Measurements from ENCODE around the gene FXYD1. TPM values are rescaled to one million over a fixed set of nuclear protein-coding genes. Genes with fewer than 3 reads are reported as not detected.
"Not testable (repeated sequence)": the region's sequence is repeated elsewhere in the genome, so short reads cannot be mapped to it uniquely, and the experiment has no call there.

The FXYD1 gene
- total RNA-seq, 1 donor = 0.42 TPM

DNA sequence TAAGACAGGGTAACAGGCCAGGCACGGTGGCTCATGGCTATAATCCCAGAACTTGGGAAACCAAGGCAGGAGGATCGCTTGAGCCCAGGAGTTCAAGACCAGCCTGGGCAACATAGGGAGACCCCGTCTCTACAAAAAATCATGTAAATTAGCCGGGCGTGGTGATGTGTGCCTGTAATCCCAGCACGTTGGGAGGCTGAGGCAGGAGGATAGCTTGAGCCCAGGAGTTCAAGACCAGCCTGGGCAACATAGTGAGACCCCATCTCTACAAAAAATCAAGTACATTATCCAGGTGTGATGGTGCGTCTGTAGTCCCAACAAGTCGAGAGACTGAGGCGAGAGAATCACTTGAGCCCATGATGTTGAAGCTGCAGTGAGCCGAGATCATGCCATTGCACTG, 35.0 kb upstream of the FXYD1 start:
- not testable (repeated sequence) for H3K9me3 ChIP-seq (ENCODE audit: low read depth, low read length); H3K4me3 ChIP-seq (ENCODE audit: low read length); H3K4me1 ChIP-seq (ENCODE audit: insufficient read depth, low read length); H3K27me3 ChIP-seq (ENCODE audit: insufficient read depth, low read length)

DNA sequence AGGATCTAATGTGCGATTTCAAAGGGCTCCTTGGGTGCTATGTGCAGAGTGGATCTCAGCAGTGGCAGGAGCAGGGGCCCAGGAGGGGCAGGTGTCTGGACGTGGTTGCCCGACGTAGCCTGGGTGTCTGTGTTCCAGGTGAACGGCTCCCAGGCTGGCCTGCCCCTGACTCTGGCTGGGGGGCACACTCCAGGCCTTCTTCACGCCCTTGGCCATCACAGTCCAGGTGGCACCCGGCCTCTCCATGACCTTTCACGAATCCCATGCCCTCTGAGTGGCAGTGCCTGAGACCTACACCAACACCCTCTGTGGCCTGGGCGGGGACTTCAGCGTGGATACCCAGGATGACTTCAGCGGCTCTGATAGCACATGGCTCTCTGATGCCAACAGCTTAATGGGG, 34.3 kb upstream of the FXYD1 start:
- no peaks in the 10 kb centered on the region for H3K9me3 ChIP-seq (ENCODE audit: low read depth, low read length)
- no peaks in the 10 kb centered on the region for H3K4me1 ChIP-seq (ENCODE audit: insufficient read depth, low read length)
- H3K4me3 ChIP-seq (ENCODE audit: low read length) = no peak overlapping the region
- no peaks in the 10 kb centered on the region for H3K27me3 ChIP-seq (ENCODE audit: insufficient read depth, low read length)

DNA sequence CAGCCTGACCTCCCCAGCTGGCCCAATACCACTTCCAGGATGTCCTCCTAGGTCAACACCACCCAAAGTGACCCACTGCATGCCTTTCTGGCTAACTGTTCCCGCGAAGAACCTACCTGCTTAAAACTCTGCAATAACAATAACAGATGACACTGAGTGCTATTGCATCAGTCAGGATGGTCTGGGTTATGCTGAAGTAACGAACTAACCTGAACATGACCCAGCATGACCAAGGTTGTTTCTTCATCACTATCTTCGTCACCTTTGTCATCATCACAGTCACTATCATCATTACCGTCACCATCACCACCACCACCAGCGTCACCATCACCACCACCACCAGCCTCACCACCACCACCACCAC, 33.6 kb upstream of the FXYD1 start:
- Histone ChIP-seq H3K4me3 (ENCODE audit: low read length) (no peak overlapping the region), H3K27me3 (ENCODE audit: insufficient read depth, low read length) (no peaks in the 10 kb centered on the region), H3K9me3 (ENCODE audit: low read depth, low read length) (no peaks in the 10 kb centered on the region), H3K4me1 (ENCODE audit: insufficient read depth, low read length) (no peaks in the 10 kb centered on the region)

- Histone ChIP-seq H3K4me3 (ENCODE audit: low read length) (no peak overlapping the region), H3K27me3 (ENCODE audit: insufficient read depth, low read length) (no peaks in the 10 kb centered on the region), H3K4me1 (ENCODE audit: insufficient read depth, low read length) (no peaks in the 10 kb centered on the region), H3K9me3 (ENCODE audit: low read depth, low read length) (no peaks in the 10 kb centered on the region)
These were observed 33.0 kb upstream of the FXYD1 start for GRCh38 chr19:35105411-35106290.

DNA sequence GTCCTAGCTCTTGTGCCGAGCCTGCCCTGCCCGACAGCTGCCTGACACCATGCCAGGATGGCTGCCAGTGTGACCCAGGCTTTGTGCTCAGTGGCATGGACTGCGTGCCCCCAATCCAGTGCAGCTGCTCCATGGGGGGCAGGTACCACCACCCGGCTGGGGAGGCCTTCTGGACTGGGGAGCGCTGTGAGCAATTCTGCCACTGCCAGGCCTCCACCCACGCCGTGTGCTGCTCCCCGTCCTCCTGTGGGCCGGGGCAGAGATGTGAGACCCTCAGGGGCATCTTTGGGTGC, 32.4 kb upstream of the FXYD1 start:
- Histone ChIP-seq H3K27me3 (ENCODE audit: insufficient read depth, low read length) (no peaks in the 10 kb centered on the region), H3K9me3 (ENCODE audit: low read depth, low read length) (no peaks in the 10 kb centered on the region), H3K4me3 (ENCODE audit: low read length) (no peak overlapping the region), H3K4me1 (ENCODE audit: insufficient read depth, low read length) (no peaks in the 10 kb centered on the region)

DNA sequence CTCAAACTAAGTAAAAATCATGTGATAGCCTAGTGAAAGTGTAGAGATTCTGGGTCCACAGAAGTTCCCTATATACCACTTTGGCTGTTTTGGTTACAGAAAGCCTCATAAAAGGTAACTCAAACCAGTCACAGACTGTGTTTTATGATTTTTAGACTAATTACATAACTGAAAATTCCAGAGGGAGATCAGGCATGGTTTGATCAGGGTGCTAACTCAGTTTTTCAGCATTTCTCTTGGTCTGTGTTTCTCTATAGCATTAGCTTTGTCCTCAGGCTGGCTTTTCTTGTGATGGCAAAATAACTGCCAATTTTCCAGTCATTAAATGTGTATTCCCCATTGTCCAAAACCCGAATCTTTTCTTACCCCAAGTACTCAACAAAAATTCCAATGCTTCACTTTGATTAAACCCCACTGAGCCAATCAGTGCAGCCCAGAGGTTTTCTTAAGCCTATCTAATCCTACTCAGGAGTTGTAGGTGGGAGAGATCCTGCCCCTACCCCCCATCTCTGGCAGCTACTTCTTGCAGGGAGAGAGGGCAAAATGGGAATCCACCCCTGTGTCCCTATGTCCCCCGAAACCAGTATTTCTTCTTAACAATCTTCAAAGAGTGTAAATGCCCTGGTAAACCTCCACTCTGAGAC, 31.6 kb upstream of the FXYD1 start:
- Histone ChIP-seq H3K27me3 (ENCODE audit: insufficient read depth, low read length) (no peaks in the 10 kb centered on the region), H3K4me3 (ENCODE audit: low read length) (no peak overlapping the region), H3K4me1 (ENCODE audit: insufficient read depth, low read length) (no peaks in the 10 kb centered on the region), H3K9me3 (ENCODE audit: low read depth, low read length) (no peaks in the 10 kb centered on the region)

- Histone ChIP-seq H3K4me3 (ENCODE audit: low read length) (no peak overlapping the region), H3K27me3 (ENCODE audit: insufficient read depth, low read length) (no peaks in the 10 kb centered on the region), H3K4me1 (ENCODE audit: insufficient read depth, low read length) (no peaks in the 10 kb centered on the region), H3K9me3 (ENCODE audit: low read depth, low read length) (no peaks in the 10 kb centered on the region)
These were observed 31.1 kb upstream of the FXYD1 start for GRCh38 chr19:35107545-35107944.

DNA sequence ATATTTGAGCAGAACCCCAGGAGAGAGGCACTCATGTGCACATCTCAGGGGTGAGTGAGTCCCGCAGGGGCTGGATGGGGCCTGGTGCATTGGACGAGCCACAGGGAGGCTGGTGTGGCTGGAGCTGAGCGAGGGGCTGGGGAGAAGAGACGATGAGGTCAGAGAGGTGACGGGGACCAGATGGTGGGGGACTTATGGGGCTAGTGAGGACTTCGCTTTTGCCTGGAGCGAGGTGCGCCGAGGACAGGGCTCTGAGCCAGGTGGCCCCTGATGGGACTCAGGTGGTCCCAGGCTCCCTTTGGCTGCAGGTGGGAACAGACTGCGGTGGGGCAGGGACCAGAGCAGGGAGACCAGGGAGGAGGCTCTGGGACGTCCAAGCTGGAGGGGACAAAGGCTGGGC, 29.9 kb upstream of the FXYD1 start:
- Histone ChIP-seq H3K27me3 (ENCODE audit: insufficient read depth, low read length) (no peaks in the 10 kb centered on the region), H3K4me3 (ENCODE audit: low read length) (no peak overlapping the region), H3K4me1 (ENCODE audit: insufficient read depth, low read length) (no peaks in the 10 kb centered on the region), H3K9me3 (ENCODE audit: low read depth, low read length) (no peaks in the 10 kb centered on the region)

DNA sequence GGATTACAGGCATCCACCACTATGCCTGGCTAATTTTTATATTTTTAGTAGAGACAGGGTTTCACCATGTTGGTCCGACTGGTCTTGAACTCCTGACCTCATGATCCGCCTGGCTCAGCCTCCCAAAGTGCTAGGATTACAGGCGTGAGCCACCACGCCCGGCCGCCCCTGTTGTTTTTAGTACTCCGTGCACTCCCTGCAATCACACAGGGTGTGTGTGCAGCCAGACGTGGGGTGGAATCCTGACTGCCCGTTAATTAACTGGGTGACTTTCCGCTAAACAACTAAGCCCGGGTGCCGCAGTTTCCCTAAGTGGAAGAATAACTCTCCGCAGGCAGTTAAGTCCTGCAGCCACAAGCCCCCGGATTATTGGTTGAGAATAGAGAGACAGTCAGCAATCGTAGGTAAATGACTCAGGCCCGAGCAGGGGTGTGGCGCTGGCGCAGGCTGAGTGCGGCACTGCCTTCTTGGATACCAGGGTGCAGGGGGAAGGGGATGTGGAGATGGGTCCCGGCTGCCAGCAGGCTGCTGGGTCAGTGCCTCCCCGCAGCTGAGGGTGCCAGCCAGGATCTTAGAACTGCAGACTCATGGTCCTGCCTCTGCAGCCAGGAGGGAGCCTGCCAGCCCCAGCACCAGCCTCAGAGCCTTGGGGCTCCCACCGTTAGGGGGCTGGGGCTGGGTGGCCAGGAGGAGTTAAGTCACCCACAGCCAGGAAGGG, 29.1 kb upstream of the FXYD1 start:
- Histone ChIP-seq H3K27me3 (ENCODE audit: insufficient read depth, low read length) (no peaks in the 10 kb centered on the region), H3K9me3 (ENCODE audit: low read depth, low read length) (no peaks in the 10 kb centered on the region), H3K4me1 (ENCODE audit: insufficient read depth, low read length) (peaks cover 3% of the 10 kb centered on the region), H3K4me3 (ENCODE audit: low read length) (no peak overlapping the region)

DNA sequence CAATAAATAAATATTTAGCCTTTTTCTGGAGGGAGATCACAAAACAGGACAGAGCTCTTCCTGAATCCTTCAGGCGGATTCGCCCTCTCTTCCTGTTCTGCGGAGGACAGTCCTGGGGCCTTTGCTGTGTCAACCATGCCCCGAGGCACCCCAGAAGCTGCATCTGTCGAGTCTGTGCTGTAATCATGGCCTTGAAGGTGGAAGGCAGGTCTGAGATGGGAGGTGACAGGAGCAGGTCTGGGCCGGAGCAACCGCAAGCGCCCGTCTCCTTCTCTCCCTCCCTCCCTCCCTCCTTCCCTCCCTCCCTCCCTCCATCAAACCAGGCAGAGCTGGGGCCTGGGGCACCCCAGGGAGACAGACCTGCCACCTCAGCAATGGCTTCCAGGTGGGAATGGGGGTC, 27.6 kb upstream of the FXYD1 start:
- Histone ChIP-seq H3K4me3 (ENCODE audit: low read length) (no peak overlapping the region), H3K27me3 (ENCODE audit: insufficient read depth, low read length) (no peaks in the 10 kb centered on the region), H3K9me3 (ENCODE audit: low read depth, low read length) (no peaks in the 10 kb centered on the region), H3K4me1 (ENCODE audit: insufficient read depth, low read length) (peaks cover 8% of the 10 kb centered on the region)

GRCh38 chr19:35112995-35113688, 25.5 kb upstream of the FXYD1 start:
- Histone ChIP-seq H3K4me3 (ENCODE audit: low read length) (no peak overlapping the region), H3K27me3 (ENCODE audit: insufficient read depth, low read length) (no peaks in the 10 kb centered on the region), H3K4me1 (ENCODE audit: insufficient read depth, low read length) (peaks cover 8% of the 10 kb centered on the region), H3K9me3 (ENCODE audit: low read depth, low read length) (no peaks in the 10 kb centered on the region)

DNA sequence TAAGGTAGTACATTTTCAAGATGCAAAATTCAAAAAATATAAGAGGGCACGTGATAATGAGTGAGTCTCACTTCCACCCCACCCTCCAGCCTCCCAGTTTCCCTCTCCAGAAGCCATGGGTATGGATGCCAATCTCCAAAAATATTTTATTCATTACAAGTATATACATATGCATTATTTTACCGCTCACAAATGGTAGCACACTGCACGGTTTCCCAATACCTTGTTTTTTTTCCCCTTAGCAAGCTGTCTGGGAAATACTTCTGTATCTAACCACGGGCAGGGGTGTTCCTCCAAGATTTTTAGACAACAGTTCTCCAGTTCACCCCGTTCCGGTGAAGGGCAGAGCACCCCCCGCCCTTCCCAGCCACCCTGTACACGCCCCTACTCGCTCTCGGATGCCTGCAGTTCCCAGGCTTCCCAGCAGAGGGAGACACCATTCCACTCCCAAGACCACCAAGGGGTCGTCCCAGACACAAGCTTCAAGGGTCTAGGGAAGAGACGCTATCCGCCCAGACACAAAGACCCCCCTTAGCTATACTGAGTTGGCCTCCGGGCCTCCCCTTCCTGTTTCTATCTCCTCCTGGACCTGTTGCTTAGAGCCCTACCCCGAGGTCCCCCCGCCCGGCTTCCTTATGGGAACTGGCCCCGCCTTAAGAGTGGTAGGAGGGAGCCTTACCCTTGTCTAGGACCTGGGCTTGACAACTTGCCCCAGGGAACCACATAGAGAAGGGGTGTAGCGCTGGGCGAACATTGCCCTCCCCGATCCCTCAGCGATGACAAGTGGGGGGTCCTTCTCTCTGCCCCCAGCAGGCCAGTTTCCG, 24.1 kb upstream of the FXYD1 start:
- Histone ChIP-seq H3K4me1 (ENCODE audit: insufficient read depth, low read length) (peaks cover 8% of the 10 kb centered on the region), H3K4me3 (ENCODE audit: low read length) (no peak overlapping the region), H3K9me3 (ENCODE audit: low read depth, low read length) (no peaks in the 10 kb centered on the region), H3K27me3 (ENCODE audit: insufficient read depth, low read length) (no peaks in the 10 kb centered on the region)

GRCh38 chr19:35115177-35115951, 23.3 kb upstream of the FXYD1 start, which contains the start of gene FXYD3:
TSS of gene FXYD3 (plus strand) at chr19:35115823. CDS start at chr19:35119377, 3,554 bp downstream.
- Histone ChIP-seq H3K9me3 (ENCODE audit: low read depth, low read length) (no peaks in the 10 kb centered on the region), H3K4me3 (ENCODE audit: low read length) (no peak within 1 kb of the TSS), H3K27me3 (ENCODE audit: insufficient read depth, low read length) (no peaks in the 10 kb centered on the region)

More at GRCh38 chr19:35115177-35115951, 23.3 kb upstream of the FXYD1 start, which contains the start of gene FXYD3:
- H3K4me1 ChIP-seq (ENCODE audit: insufficient read depth, low read length) = peaks cover 15% of the 10 kb centered on the region

All from mononuclear cell (primary cell).